ENCODE data around the gene SOCS7.
"Not testable (repeated sequence)": the region's sequence is repeated elsewhere in the genome, so short reads cannot be mapped to it uniquely, and the experiment has no call there.

Gene SOCS7

DNA sequence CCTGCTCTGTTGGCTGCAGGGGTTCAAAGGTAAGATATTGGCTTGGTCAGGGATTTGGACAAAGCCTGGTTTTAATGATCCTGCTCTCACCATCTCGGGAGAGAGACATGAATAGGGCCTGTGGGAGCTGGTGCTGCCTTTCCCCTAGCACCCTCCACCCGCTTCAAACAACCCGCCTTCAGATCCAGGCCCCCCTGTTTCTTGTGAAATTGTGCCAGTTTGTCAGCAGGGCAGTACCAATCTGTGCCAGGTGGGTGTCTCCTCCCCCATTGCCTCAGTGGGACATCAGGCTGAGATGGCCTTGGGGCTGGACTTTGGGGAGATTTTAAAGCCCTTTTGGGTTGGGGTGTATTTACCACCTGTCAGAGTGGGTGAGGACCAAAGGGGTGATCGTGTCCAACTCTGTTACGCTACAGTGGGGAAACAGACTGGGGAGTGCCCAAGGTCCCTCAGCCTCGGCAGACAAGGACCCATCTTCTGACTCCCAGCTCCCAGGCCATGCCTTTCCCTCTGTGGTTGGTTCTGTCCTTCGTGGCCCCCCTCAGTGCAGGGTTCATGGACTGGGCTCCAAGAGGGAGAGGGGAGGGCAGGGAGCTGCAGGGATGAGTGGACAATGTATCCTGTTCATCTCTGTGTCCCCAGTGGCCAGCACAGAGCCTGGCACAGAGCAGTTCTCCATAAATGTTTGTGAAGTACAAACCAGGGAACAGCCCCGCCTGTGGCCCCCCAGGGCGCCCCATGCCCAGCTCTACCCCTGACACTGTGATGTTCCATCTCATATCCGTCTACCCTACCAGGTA is 79.9 kb downstream of the SOCS7 start:
- TF ChIP-seq JUND (IDR thresholded peaks at IDR 0.05; ENCODE audit: low read depth): no peak

DNA sequence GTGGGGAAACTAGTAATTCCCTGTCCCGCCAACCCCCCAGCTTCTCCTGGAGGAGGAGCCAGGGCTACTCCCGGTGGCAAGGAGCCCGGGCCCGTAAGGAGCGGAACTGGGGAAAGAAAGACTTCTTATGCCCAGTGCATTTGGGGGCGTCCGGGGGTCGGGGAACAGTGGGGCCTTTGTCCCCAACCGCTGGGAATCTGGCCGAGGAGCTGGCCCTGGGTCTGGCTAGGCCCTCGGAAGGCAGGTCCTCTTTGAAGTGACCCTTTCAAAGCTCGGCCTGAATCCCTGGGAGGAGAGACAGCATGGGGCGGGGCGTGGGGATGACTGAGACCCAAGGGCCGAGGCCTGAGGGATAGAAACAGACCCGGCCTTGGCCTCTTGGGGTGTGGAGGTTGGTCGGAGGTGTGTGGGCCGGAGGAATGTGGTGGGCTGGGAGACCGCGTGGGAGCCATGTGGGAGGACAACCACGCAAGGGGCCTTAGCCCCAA is 82.6 kb downstream of the SOCS7 start:
- in situ Hi-C loops (cut with HindIII; ENCODE audit: low pct_unique_long_range_greater_than_20kb, low sequenced_read_pairs): no loop called here
- no peak for DNase-seq (ENCODE audit: low read depth in 1 of 2, low spot score in 1 of 2)
- TF ChIP-seq JUND (IDR thresholded peaks at IDR 0.05; ENCODE audit: low read depth): no peak

More for the DNA sequence above, 79.9 kb downstream of the SOCS7 start:
- DNase-seq (ENCODE audit: low read depth in 1 of 2, low spot score in 1 of 2): no peak
- in situ Hi-C loops (cut with HindIII; ENCODE audit: low pct_unique_long_range_greater_than_20kb, low sequenced_read_pairs): no loop called here

DNA sequence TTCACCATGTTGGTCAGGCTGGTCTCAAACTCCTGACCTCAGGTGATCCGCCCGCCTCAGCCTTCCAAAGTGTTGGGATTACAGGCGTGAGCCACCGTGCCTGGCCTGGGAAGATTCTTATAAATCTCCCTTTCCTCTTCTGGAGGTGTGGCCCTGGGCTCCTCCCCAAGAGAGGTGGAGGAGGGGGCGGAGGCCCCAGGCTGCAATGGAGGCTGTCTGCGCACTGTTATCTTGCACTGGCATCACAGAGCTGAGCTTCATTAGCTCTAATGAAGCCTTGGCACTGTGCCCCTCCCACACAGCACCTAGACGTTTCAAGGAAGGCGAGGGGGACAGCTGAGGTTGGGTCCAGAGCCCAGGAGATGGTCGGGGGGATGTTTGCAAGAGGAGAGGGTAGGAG is 84.2 kb downstream of the SOCS7 start:
- DNase-seq (ENCODE audit: low read depth in 1 of 2, low spot score in 1 of 2): no peak

DNA sequence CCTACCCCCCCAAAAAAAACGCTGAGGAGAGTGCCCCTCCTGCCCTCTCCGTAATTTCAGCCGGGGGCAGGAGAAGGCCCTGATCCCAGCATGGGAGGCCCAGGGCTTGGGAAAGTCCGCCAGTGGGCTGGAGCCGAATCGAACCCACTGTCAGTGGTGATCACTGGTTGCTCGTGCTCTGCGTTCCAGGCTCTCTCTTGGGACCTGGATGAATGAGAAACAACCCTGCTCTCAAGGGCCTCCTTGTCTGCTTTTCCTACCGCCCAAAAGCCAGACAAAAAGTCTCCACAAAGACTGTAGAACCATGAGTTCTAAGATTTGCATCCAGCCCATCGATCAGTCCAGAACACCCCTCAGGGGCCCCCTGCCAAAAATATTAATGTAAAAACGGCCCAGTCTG is 84.7 kb downstream of the SOCS7 start:
- in situ Hi-C loops (cut with HindIII; ENCODE audit: low pct_unique_long_range_greater_than_20kb, low sequenced_read_pairs): no loop called here
- no peak for DNase-seq (ENCODE audit: low read depth in 1 of 2, low spot score in 1 of 2)
- TF ChIP-seq JUND (IDR thresholded peaks at IDR 0.05; ENCODE audit: low read depth): no peak

More for the DNA sequence above, 84.2 kb downstream of the SOCS7 start:
- in situ Hi-C loops (cut with HindIII; ENCODE audit: low pct_unique_long_range_greater_than_20kb, low sequenced_read_pairs): no loop called here
- TF ChIP-seq JUND (IDR thresholded peaks at IDR 0.05; ENCODE audit: low read depth): no peak

DNA sequence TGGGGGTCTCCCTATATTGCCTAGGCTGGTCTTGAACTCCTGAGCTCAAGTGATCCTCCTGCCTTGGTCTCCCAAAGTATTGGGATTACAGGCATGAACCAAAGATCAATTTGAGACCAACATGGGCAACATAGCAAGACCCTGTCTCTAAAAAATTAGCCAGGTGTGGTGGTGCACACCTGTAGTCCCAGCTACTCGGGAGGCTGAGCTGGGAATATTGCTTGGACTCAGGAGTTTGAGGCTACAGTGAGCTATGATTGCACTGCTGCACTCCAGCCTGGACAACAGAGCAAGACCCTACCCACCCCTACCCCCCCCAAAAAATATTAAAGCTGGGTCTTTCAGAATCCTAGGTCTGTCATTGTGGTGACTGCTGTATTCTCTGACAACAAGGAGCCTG is 85.7 kb downstream of the SOCS7 start:
- DNase-seq (ENCODE audit: low read depth in 1 of 2, low spot score in 1 of 2); in situ Hi-C loops (cut with HindIII; ENCODE audit: low pct_unique_long_range_greater_than_20kb, low sequenced_read_pairs): not testable (repeated sequence)

DNA sequence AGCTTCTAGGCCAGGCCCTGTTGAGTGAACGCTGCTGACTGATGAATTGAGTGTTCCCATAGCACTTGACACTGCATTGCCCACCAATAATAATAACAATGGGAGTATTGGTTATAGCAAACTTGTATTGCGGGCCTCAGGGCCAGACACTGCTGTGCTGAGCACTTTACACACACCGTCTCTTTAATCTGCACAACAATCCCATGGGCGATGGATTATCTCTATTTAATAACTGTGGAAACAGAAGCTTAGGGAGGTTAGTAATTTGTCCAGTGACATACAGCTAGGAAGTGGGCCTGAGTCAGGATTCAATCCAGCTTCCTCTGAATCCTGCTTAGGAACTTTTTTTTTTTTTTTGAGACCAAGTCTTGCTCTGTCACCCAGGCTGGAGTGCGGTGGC is 87.8 kb downstream of the SOCS7 start:
- TF ChIP-seq JUND (IDR thresholded peaks at IDR 0.05; ENCODE audit: low read depth): no peak
- in situ Hi-C loops (cut with HindIII; ENCODE audit: low pct_unique_long_range_greater_than_20kb, low sequenced_read_pairs): no loop called here

DNA sequence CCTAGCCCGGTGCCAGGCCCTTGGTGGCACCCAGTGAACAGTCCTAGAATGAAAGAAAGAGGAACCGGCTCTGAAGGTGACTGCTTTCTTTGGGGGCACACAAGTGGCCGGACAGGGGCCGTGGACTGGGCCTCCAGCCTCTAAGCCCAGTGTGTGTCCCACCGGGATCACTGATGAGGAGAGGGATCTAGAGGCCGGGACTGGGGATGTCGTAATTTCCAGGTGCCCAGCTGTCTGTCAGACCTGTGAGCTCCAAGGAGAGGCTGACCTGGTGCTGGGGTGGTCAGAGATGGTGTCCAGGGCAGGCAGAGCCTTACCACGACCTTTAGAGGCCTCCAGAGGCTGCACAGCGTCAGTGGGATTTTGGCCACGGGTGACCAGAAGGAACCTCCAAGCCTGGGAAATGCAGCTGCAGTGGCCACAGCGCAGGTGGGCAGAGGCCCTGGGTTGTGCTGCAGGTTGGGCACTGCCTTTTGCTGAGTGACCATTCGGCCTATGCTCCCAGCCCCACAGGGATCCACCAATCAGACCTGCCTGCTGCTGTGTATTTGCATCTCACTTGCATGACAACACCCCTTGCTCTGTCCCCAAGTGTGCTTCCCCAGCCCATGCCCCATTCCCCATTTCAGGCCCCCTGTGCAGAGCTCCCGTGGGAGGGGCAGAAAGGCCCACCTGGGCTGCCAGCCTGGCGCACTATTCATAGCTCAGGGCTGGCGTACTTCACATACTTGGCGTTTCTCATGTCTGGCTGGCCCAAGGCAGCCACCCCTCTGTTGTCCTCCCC is 89.2 kb downstream of the SOCS7 start:
- peak in 1 of 2 experiments; percentile 55 for DNase-seq (ENCODE audit: low read depth in 1 of 2, low spot score in 1 of 2)
- in situ Hi-C loops (cut with HindIII; ENCODE audit: low pct_unique_long_range_greater_than_20kb, low sequenced_read_pairs): no loop called here
- no peak for TF ChIP-seq JUND (IDR thresholded peaks at IDR 0.05; ENCODE audit: low read depth)

More for the DNA sequence above, 87.8 kb downstream of the SOCS7 start:
- DNase-seq (ENCODE audit: low read depth in 1 of 2, low spot score in 1 of 2): no peak

DNA sequence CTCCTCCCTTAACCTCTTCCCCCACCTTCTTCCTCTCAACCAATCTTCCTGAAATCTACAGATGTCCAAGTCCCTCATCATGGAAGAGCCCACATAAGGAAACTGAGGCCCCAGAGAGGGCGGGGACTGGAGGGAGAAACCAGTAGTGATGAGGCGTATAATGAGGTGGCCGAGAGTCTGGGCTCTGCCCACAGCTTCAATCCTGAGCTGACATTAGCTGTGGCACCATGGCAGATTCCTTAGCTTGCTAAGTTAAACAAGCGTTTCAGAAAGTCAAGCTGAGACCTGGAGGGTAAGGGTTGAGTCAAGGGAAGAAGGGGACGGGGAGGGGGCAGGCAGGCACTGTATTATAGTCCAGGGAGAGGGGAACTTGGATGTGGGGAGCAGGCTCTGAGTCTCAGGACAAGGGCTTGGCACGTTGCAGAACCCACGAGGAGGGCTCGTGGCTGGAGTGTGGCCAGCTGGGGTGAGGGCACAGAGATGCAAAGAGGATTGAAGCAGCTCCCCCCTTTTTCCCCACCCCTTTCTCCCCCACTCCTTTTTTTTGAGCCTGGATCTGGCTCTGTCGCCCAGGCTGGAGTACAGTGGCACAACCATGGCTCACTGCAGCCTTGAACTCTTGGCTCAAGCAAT is 89.9 kb downstream of the SOCS7 start:
- TF ChIP-seq JUND (IDR thresholded peaks at IDR 0.05; ENCODE audit: low read depth): no peak
- in situ Hi-C loops (cut with HindIII; ENCODE audit: low pct_unique_long_range_greater_than_20kb, low sequenced_read_pairs): no loop called here

DNA sequence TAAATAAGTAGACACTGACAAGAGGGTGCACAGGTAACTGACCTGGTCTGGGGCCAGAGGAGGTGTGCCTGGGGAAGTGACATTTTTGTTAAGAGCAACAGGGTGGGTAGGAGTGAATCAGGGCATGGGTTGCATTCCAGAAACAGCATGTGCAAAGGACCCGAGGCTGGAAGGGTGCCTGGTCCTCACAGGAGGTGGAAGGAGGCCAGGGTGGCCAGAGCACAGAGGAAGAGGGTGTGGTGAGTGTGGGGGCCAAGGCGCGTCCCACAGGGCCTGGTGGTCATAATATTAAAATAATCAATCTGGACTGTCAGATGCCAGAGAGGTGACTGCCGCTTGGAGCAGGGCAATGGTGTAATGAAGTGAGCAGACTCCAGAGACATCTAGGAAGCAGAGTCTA is 90.9 kb downstream of the SOCS7 start:
- in situ Hi-C loops (cut with HindIII; ENCODE audit: low pct_unique_long_range_greater_than_20kb, low sequenced_read_pairs): no loop called here
- no peak for TF ChIP-seq JUND (IDR thresholded peaks at IDR 0.05; ENCODE audit: low read depth)
- DNase-seq (ENCODE audit: low read depth in 1 of 2, low spot score in 1 of 2): no peak

More for the DNA sequence above, 89.9 kb downstream of the SOCS7 start:
- no peak for DNase-seq (ENCODE audit: low read depth in 1 of 2, low spot score in 1 of 2)

DNA sequence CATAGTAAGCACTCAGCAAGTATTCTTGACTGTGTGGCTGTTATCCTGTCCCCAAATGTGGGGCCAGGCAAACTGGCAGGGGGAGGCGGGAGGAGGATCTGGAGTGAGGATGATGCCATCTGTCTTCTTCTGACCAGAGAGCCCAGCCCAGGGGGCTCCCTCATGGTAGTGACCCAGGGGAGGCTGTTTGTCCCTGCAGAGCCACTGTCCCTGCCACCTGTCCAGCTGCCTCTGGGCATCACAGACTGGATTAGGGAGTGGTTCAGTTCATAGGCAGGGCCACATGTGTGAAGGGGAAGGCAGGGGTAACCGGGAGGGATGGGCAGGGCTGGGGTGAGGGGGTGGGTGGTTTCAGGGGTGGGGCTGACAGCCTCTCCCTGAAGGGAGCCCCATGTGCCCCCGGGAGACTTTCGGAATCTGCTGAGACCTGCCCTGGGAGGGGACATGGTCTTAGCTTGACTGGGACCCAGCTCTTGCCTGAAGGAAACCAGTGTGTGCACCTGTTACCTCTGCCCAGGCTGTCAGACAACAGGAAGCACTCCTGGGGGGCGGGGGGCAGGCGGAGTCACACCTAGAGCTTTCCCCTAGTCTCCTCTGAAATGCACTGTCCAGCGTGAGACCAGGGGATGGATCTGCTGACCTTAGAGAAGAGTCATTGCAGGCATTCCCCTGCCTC is 91.8 kb downstream of the SOCS7 start:
- TF ChIP-seq JUND (IDR thresholded peaks at IDR 0.05; ENCODE audit: low read depth): no peak
- in situ Hi-C loops (cut with HindIII; ENCODE audit: low pct_unique_long_range_greater_than_20kb, low sequenced_read_pairs): no loop called here
- DNase-seq (ENCODE audit: low read depth in 1 of 2, low spot score in 1 of 2): no peak

DNA sequence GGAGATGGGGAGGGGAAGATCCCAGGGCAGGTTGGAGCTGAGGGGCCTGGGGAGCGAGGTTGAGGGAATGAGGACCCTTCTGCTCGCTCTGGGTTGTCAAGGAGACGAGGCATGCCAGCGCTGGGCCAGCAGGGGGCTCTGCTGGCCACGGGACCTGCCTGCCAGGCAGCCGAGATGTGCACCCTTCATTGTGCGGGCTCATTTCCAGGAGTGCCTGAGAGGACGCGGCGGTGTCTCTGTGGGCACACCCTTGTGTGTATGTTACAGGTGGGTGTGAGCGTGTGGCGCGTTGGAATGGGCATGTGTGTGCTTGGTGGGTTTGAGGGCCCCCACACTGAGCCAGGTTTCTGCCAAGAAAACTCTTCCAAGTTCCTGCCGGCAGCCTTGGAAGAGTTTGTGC is 92.5 kb downstream of the SOCS7 start:
- TF ChIP-seq JUND (IDR thresholded peaks at IDR 0.05; ENCODE audit: low read depth): no peak
- in situ Hi-C loops (cut with HindIII; ENCODE audit: low pct_unique_long_range_greater_than_20kb, low sequenced_read_pairs): no loop called here
- DNase-seq (ENCODE audit: low read depth in 1 of 2, low spot score in 1 of 2): peak; percentile 74 to 90

DNA sequence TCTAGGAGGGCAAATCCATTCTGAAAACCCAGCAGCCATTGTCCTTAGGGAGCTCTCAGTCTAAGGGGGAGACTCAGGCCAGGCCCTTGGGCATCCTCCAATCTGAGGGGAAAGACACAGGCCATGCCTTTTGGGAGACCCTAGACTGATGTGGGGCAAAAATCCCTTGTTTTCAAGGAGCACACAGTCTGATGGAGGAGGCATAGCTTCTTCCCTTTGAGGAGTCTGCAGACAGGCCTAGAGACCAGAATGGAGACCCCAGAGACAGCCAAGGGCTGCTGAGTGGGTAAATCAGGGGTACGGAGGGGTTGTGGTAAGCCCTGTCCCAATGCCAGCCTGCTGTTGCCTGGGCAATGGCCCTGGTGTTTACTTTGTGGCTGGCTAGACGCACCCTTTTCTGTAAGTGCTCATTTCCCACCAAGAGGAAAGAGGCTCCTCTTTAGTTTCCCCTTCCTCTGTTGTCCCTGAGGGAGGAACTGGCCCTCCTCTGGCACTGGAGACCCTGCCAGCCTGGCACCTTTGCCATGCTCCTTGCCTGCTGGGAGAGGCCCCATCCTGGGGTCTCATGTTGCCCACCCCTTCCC is 96.0 kb downstream of the SOCS7 start:
- in situ Hi-C loops (cut with HindIII; ENCODE audit: low pct_unique_long_range_greater_than_20kb, low sequenced_read_pairs): no loop called here
- no peak for DNase-seq (ENCODE audit: low read depth in 1 of 2, low spot score in 1 of 2)
- no peak for TF ChIP-seq JUND (IDR thresholded peaks at IDR 0.05; ENCODE audit: low read depth)

All from T47D (cell line).